GM19395 (cell line): ENCODE measurements around the gene NWD2.

ENCODE experiments used
- ATAC-seq: cut with Tn5 transposase; IDR thresholded peaks from one replicate; pipeline ENCODE4 v1.9.1; 2021; ENCODE audit warnings: mild to moderate bottlenecking, moderate library complexity; ENCODE audit not compliant: unreplicated experiment

NWD2 gene

DNA sequence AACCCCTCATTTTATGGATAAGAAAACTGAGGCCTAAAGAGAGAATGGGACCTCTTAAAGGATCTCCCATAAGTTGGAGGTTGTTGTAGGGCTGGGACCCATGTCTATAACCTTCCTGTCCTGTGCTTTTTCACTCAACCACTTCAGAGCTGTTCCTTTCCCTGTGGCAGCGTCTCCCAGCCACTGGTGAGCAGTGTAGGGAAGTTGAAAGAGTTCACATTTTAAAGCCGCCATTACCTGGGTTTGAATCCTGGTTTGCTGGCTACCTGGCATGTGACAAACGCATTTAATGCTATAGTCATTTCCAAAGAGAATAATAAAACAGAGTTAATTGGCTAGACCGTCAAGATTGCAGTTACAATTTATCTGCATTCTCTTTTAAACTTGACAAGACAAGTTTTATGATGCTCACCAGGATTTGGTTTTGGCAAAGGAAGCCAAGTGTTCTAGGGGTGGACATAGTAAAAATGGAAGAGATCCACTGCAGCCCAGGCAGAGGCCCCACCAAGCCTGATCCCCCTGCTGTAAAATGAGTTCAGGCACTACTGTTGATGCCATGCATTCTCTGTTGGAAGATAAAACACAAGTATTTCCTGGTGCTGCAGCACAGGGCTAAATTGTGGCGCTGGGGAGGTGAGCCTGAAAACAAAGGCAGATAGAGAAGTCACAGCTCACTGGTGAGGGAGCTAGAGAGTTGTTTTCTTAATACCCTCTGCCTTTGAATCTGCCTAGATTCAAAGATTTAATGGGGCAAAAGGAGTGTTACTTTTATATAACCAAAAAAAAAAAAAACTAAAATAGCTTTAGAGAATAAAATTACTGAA is 218.7 kb downstream of the NWD2 start:
- no peak for ATAC-seq

DNA sequence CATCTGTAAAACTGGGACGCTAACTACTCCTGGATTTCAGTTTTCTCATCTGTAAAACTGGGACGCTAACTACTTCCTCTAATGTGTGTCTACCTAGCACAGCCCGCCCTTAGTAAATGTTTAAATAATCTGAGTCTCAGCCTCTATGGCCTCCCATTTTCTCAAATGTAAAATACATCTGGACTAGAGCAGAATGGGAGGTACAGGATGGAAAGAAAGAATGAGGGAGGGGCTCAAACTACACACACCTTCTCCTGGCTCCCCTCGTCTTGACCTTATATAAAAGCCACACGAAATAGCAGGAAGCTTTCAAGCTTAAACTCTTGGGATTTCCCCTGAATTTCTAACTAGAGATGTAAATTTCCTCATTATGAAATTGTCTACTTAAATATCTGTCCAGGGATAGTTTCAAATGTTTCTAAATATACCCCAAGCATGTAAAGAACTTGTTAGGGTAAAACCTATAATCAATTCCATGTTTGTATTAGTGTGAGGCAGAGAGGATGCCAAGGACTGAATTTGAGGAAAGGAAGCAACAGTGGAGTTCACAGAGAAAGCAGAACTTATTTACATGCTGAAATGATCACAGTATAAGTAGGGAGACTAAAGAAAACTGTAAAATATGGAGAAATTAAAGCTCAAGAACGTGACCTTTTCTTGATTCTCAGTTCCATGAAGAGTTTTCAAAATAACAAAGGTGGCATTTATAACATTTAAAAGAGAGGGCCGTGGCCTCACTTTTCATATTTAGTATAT is 220.0 kb downstream of the NWD2 start:
- no peak for ATAC-seq

DNA sequence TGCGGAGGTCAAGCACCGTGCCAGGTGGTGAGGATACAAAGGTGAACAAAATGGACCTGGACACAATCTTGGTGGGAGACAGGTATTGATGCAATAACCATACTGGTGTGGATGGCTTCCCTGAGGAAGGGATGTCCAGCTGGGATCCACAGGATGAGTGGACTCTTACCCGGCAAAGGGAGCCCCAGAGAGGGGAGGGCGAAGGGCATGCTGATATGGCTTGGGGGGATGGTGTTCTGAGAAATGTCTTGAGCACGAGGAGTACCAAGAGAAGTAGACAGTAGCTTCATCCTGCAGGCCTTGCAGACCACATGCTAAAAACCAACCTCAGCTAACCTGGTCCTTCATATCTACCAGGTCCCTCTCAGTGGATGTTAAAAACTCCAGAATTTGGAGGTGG is 220.8 kb downstream of the NWD2 start:
- no peak for ATAC-seq

DNA sequence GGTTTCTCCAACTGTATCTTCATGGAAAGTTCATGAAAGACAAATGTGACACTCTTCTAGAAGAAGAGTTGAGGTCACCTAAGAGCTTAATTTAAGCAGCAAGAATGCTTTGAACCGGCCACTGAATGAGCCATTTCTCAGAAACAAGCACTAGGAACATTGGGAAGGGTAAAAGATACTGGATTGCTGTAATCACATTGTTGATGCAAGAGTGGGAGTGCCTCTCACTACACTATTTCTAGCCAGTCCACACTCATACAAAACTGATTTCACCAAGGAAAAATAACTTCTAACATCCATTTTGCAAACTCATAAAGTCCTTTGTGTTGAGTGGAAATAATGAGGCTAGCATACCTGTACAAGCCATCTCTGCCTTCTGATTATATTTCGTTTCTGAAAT is 221.3 kb downstream of the NWD2 start:
- ATAC-seq: no peak

DNA sequence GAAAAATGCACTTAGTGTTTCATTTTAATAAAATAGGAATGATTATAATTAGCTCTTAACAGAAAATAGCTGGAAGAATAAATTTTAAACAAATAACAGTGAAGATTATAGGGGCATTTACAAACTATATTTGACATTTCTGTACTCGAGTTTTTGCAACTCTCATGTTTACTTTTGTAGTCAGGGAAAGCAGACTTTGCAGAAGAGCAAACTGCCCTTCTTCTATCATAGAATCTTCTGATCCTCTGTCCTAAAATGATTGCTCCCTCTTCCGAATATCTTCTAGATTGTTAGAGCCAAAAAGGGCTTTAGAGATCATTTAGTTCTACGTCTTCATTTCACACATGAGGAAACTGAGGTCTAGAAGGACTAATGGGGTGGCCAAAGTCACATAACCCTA is 222.7 kb downstream of the NWD2 start:
- no peak for ATAC-seq

DNA sequence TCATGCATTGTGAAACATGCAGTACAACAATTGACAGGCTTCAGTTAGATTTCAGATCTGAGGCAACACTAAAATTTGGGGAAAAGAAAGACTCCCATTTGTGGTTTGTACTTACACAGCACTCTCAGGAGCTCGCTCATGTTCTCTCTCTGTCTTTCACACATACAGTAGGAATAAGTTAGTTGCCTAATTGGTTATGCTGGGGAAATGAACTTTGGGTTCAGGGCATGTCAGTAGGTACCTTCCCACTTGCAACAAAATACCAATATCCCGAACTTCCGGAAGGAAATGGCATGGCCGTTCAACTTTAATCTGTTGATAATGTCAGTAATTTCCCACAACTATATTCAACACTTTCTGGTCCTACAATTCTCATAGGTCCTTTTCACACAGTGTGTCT is 223.3 kb downstream of the NWD2 start:
- no peak for ATAC-seq

DNA sequence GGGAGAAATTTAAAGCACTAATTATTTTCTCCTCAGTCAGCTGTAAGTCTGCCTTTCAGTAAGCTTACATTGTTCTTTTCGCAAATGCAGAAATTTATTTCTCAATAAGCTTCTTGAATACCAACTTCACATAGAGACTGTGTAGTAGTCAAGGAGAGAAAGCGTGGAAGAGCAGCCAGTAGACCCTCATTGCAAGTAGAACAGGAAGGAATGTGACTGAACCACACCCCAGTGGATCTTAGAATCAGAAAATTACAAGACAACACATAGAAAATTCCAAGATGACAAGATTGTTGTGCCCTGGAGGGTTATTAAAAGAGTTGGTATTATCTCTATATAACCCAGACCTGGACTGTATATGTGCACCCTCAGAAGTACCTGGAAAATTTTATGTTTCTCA is 224.7 kb downstream of the NWD2 start:
- ATAC-seq: no peak

DNA sequence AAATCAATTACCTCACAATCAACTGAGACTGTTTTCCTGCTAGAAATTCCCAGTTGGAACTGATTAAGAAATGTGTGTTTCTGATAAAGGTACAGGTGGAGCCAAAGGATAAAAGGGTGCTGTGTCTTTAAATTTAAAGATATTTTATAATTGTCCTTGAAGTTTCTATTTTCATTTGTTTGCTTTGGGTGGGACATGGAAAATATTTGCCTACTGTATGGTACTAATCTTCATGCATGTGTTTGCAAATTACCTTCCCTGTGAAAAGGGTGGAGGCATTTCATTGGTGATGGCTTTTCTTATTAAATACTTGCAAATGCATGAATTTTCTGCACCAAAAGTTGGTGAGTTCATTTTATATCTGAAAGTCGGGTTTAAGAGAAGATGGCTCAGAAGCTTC is 225.7 kb downstream of the NWD2 start:
- no peak for ATAC-seq

DNA sequence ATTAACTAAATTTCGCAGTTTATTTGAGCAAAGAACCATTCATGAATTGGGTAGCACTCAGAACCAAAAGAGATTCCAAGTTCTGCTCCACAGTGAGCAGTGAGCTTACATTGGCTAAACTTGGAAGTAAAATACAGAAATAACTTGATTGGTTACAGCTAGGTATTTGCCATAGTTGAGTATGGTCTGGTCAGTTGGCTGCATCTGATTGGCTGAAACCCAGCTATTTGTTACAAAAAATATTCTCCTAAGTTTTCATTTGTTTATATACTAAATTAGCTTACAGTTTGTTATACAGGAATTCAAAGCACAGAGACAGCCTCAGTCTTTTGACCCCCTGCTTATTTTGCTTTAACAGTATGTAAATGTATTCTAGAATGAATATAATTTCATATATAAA is 226.6 kb downstream of the NWD2 start:
- ATAC-seq: no peak

DNA sequence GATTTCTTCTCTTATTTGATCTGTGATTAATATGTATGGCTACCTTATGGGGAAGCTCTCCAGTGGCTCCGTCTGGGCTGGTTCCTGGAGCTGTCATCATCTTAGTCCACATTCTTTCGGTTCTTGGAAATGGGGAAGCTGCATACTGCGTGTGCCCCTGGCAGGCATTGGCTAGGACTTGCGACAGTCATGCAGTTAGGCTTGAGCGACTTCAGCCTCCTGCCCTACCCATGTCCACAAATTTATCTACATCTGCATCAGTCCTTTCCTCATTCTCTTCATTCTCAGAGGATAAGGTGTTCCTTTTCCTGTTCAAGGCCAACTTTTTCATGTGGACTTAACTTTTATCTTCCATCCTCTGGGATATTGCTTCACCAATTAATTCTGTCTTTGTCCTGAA is 227.4 kb downstream of the NWD2 start:
- ATAC-seq: no peak

DNA sequence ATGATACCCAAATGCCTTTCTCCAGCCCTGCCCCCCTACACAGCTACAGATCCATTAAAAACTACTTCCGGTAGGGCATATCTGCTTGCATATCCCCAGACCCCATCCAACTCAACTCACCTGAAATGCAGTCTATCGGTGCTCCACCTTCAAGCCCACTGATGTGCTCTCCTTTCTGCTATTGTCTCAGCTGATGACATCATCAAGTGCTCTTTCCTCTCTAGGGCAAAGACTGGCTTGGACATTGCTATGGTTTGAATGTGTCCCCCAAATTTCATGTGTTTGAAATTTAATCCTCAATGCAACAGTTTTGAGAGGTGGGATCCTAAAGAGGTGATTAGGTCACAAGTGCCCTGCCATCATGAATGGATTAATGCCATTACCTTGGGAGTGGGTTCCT is 229.3 kb downstream of the NWD2 start:
- ATAC-seq: no peak

DNA sequence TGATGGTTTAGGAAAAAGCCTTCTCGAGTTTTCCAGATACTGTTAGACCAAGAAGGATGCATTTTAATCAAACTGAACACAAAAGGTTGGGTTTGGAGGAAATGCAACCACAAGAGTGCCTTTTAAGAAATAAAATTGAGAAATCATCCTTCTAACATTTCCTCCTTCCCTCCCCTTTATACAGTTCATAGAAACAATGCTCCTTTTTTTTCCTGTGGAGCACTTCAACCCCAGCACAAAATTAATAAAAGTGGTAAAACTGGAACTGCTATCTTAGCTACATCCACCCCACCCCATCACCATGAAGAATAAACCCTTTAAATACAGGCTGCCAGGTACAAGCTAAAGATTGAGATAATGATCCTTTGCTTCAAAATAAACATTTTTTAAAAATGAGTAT is 230.5 kb downstream of the NWD2 start:
- no peak for ATAC-seq

DNA sequence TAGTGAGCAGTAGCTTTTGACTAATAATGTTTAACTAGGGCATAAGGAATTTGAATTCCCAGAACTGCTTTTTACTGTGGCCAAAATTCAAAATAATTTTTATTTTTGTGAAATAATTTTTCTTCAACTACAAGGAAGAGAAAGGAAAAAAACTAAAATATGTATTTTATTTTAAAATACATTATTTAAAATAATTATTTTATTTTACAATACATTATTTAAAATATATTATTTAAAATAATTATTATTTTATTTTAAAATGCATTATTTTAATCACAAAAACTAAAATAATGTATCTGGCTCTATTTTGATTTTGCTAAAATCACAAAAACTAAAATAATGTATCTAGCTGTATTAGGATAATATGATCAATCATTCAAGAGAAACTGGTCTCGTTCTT is 231.2 kb downstream of the NWD2 start:
- ATAC-seq: no peak

DNA sequence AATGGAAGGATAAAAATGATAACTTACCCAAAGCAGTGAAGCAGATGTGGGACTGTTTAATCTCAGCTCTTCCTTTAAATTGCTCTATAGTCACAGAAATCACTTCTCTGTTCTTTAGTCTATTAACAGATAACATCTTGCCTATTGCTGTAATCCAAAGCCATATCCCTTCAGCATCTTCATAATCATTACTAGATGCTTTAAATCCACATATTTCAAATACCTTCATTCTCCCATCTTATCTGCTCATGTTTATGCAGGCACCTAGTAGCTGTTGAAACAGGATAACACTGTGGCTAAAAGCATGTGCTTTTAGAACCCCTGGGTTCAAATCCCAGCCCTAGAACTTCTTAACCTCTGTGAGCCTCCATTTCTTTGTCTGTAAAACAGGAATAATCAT is 231.7 kb downstream of the NWD2 start:
- no peak for ATAC-seq

DNA sequence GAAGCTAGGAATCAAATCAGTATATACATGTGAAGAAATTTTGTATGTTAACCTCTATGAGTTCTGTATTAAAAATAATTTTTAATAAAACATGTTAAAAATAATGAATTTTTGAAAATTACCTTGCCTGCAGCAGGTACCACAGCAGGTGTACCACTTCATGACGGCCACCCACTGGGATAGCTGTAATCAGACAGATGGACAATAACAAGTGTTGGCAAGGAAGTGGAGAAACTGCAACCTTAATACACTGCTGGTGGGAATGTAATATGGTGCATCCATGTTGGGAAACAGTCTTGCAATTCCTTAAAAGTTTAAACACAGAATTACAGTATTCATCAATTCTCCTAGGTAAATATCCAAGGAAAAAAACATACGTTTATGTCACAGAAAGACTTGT is 232.1 kb downstream of the NWD2 start:
- no peak for ATAC-seq

DNA sequence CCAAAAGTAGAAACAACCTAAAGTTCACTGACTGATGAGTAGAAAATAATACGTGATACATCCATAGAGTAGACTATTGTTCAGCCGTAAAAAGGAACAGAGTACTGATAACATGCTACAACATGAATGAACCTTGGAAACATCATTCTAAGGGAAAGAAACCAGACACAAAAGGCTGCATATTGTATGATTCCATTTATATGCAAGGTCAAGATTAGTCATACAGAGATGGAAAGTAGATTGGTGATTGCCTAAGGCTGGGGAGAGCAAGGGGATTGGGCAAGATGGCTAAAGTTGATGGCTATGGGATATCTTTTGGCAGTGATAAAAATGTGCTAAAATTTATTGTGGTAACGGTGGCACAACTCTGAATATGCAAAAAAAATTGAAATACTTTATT is 232.6 kb downstream of the NWD2 start:
- no peak for ATAC-seq

DNA sequence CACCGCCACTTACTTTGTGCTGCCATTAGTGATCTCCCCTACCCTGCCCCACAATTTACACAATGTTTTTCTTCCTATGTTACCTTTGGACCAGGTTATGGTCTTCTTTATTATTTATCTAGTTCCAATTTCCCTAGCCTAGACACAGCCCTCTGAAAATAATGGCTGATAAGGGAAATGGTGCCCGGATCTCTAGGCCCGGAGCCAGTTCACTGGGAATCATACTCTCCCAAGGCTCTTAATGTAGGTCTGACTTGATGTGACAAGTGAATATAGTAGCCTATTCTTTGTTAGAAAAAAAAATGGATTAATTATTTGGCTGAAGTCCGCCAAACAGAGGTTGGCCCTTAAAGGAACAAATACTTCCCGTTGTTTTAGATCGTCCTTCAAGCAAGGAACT is 233.6 kb downstream of the NWD2 start:
- ATAC-seq: no peak

DNA sequence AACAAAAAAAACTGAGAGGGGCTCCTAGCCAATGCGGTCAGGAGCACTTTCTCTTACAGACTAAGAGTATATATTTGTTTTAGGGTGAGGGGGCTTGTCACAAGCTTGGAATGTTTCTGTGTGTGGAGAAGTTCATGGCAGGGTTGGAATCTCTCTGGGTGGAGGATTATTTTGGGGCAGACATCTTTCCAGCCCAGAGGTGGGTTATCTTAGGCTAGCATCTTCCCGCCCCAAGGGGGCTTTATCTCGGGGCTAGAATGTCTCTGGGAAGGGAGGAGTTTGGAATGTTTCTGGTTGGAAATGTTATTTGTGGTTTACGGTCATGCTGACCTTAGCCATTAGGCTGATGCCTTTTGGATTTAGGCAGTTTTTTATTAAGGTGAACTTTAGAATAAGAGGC is 236.0 kb downstream of the NWD2 start:
- no peak for ATAC-seq

DNA sequence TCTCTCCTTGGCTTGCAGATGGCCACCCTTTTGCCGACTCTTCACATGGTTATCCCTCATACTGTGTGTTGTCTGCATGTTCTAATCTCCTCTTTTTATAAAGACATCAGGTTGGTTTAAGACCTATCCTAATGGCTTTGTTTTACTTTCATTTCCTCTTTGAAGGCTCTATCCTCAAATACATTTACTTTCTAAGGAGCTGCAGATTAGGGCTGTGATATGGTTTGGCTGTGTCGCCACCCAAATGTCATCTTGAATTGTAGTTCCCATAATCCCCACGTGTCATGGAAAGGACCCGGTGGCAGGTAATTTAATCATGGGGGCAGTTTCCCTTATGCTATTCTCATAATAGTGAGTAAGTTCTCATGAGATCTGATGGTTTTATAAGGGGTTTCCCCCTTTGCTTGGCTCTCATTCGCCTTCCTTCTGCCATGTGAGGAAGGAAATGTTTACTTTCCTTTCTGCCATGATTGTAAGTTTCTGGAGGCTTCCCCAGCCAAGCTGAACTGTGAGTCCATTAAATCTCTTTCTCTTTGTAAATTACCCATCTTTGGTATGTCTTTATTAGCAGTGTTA is 237.1 kb downstream of the NWD2 start:
- ATAC-seq: no peak

DNA sequence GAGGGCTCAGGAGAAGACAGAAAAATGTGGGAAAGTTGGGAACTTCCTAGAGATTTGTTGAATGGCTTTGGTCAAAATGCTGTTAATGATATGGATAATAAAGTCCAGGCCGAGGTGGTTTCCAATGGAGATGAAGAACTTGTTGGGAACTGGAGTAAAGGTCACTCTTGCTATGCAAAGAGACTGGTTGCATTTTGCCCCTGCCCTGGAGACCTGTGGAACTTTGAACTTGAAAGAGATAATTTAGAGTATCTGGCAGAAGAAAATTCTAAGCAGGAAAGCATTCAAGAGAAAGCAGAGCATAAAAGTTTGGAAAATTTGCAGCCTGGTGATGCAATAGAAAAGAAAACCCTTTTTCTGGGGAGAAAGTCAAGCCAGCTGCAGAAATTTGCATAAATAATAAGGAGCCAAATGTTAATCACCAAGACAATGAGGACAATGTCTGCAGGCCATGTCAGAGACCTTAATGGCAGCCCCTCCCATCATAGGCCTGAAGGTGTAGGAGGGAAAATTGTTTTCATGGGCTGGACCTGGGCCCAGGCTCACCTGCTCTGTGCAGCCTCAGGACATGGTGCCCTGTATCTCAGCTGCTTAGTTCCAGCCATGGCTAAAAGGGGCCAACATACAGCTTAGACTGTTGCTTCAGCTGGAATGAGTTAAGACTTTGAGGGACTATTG is 237.8 kb downstream of the NWD2 start:
- no peak for ATAC-seq

DNA sequence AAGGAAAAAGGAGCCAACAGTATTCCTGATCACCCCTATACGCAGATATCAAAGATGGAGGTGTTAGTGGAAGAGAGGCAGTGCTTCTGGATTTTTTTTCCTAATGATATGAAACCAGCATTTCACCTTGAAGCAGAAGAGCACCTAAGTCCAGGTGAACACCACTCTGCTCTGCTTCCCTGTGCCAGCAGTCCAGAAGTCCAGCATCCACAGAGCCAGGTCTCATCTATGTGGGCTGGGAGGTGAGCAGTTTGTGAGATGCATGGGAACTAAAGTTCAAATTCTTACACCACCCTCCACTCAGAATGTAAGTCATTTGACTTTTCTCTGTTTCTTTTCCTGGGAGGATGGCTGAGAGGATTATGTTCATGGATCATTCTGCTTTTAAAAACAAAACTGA is 239.1 kb downstream of the NWD2 start:
- ATAC-seq: no peak

DNA sequence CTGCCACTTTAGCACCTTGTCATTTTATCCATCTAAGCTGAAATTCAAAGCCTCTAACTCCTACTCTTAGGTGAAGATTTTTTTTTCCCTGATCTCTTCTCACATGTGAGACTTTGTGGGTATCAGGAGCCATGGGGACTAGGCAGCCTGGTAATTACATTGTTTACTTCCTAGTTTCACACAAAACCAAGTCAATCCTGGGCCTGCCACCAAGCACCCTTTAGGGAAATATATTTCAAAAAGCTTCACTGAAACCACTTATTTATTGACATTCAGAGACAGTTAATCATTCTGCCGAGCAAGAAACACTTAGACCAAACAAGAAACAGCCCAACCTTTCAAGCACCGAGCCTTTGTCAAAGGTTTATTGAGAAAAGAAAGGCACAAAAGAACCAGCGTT is 241.6 kb downstream of the NWD2 start:
- no peak for ATAC-seq
